HL-60 (cell line): ENCODE results near the gene ARID5B.

ENCODE experiments used
- POLR2AphosphoS5 ChIP-seq: IDR thresholded peaks from 2 replicates; pipeline ENCODE4 v1.6.1; 2012; ENCODE audit warnings: low read depth
- TF ChIP-seq, protein P1 (sequence below): IDR thresholded peaks from one replicate; pipeline ENCODE4 v1.5.1; 2011; ENCODE audit warnings: low read length, control low read depth, inconsistent platforms; ENCODE audit not compliant: insufficient read depth

DNA sequence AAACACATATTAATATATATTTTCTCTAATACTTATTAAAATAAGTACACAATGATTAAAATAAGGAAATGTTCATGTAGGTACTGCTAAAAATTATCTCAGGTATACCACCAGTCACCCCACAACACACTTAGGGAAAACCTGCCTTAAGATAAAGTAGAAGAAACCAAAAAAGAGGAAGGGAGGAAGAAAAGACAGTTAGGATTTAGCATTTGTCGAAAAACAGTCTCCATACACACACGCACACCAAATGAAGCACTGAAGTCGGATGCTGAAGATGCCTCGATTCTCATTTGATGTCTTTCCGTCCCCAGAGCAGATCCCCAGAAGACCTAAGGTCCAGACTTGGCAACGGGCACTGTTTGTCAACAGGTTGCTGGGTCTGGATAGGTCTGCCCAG lies 30.0 kb upstream of the ARID5B start:
- TF ChIP-seq, protein P1, sequence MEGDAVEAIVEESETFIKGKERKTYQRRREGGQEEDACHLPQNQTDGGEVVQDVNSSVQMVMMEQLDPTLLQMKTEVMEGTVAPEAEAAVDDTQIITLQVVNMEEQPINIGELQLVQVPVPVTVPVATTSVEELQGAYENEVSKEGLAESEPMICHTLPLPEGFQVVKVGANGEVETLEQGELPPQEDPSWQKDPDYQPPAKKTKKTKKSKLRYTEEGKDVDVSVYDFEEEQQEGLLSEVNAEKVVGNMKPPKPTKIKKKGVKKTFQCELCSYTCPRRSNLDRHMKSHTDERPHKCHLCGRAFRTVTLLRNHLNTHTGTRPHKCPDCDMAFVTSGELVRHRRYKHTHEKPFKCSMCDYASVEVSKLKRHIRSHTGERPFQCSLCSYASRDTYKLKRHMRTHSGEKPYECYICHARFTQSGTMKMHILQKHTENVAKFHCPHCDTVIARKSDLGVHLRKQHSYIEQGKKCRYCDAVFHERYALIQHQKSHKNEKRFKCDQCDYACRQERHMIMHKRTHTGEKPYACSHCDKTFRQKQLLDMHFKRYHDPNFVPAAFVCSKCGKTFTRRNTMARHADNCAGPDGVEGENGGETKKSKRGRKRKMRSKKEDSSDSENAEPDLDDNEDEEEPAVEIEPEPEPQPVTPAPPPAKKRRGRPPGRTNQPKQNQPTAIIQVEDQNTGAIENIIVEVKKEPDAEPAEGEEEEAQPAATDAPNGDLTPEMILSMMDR = no peak
- no peak for TF ChIP-seq POLR2AphosphoS5
